GM12878 (cell line): ENCODE data around the gene NEURL3.

Experiments
- RBBP5 ChIP-seq: fragments of 200-600 bp; sonication (generic); conservative IDR thresholded peaks from 2 replicates; pipeline ENCODE4 v1.6.1; 2016
- SIN3A ChIP-seq: IDR thresholded peaks from 2 replicates; pipeline ENCODE4 v1.6.1; 2012; ENCODE audit warnings: low read depth, low read length, improper control_type of control experiment
- ZBED1 ChIP-seq: IDR thresholded peaks from 2 replicates; pipeline ENCODE4 v1.6.1; 2016; ENCODE audit warnings: borderline replicate concordance
- TF ChIP-seq, protein P1 (sequence below), 3 experiments: IDR thresholded peaks in 2 of 3; conservative IDR thresholded peaks in 1 of 3; 2 replicates each; pipeline ENCODE4 v1.5.1; 2011; ENCODE audit warnings: low read depth in 3 of 3, low read length in 3 of 3, mild to moderate bottlenecking in 3 of 3, control low read depth in 2 of 3, moderate library complexity in 2 of 3, inconsistent platforms in 1 of 3, mixed read lengths in 1 of 3; ENCODE audit not compliant: control insufficient read depth in 2 of 3, insufficient read depth in 1 of 3; ENCODE audit errors: extremely low read depth in 1 of 3
- TF ChIP-seq, protein P2 (sequence below): IDR thresholded peaks from 2 replicates; pipeline ENCODE4 v1.6.1; 2012; ENCODE audit warnings: low read depth, low read length, improper control_type of control experiment

DNA sequence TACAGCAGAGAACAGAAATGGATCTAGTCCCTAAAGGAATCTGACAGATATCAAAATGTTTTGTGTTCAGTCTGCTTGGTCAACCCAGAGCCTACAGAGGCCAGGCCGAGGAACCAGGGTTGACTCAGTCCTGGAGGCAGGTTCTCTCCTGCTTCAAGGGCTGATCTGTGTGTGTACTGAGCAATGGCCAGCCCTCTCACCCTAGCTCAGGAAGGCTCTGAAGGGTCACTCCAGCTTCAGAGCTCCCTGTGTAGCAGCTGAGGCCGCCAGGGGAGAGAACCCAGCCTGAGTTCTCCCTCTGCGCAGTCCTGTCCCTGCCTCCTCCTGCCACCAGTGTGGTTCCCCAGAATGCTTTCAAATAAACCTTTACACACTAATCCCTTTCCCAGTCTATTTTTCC, 41.1 kb downstream of the NEURL3 start:
- TF ChIP-seq, protein P1, sequence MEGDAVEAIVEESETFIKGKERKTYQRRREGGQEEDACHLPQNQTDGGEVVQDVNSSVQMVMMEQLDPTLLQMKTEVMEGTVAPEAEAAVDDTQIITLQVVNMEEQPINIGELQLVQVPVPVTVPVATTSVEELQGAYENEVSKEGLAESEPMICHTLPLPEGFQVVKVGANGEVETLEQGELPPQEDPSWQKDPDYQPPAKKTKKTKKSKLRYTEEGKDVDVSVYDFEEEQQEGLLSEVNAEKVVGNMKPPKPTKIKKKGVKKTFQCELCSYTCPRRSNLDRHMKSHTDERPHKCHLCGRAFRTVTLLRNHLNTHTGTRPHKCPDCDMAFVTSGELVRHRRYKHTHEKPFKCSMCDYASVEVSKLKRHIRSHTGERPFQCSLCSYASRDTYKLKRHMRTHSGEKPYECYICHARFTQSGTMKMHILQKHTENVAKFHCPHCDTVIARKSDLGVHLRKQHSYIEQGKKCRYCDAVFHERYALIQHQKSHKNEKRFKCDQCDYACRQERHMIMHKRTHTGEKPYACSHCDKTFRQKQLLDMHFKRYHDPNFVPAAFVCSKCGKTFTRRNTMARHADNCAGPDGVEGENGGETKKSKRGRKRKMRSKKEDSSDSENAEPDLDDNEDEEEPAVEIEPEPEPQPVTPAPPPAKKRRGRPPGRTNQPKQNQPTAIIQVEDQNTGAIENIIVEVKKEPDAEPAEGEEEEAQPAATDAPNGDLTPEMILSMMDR (IDR thresholded peaks at IDR 0.05 in 2 of 3, conservative IDR thresholded peaks at IDR 0.05 in 1 of 3; ENCODE audit: control insufficient read depth in 2 of 3, extremely low read depth in 1 of 3, insufficient read depth in 1 of 3, low read depth in 3 of 3, low read length in 3 of 3), result no peak
- TF ChIP-seq ZBED1 (no peak), SIN3A (no peak), RBBP5 (no peak)
- TF ChIP-seq, protein P2, sequence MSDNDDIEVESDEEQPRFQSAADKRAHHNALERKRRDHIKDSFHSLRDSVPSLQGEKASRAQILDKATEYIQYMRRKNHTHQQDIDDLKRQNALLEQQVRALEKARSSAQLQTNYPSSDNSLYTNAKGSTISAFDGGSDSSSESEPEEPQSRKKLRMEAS, result no peak
